Panc1 (cell line): Measurements from ENCODE around the gene LAMB3.

Experiments
- POLR2AphosphoS5 ChIP-seq: IDR thresholded peaks from 2 replicates; pipeline ENCODE4 v1.6.1; 2012; ENCODE audit warnings: mild to moderate bottlenecking, low read depth, low read length, moderate library complexity
- SIN3A ChIP-seq: IDR thresholded peaks from 2 replicates; pipeline ENCODE4 v1.6.1; 2012; ENCODE audit warnings: low read depth, mild to moderate bottlenecking, low read length, moderate library complexity, borderline replicate concordance; ENCODE audit not compliant: insufficient read depth
- TCF7L2 ChIP-seq: IDR thresholded peaks from 2 replicates; pipeline ENCODE4 v1.6.1; 2011; ENCODE audit warnings: mild to moderate bottlenecking, low read depth, low read length, inconsistent platforms
- TF ChIP-seq, protein P1 (sequence below): fragments of 450-650 bp; IDR thresholded peaks from 2 replicates; pipeline ENCODE4 v1.5.1; 2017; ENCODE audit warnings: mild to moderate bottlenecking
- TF ChIP-seq, protein P2 (sequence below), 2 experiments: IDR thresholded peaks; 2 replicates each; pipeline ENCODE4 v1.6.1; 2011 to 2012; ENCODE audit warnings: low read depth in 2 of 2, control low read depth in 1 of 2, low read length in 1 of 2, mild to moderate bottlenecking in 1 of 2, moderate library complexity in 1 of 2; ENCODE audit not compliant: insufficient read depth in 1 of 2

GRCh38 chr1:209593747-209594146 lies 58.5 kb downstream of the LAMB3 start:
- TF ChIP-seq POLR2AphosphoS5 (no peak), SIN3A (no peak), TCF7L2 (no peak)
- TF ChIP-seq, protein P1, sequence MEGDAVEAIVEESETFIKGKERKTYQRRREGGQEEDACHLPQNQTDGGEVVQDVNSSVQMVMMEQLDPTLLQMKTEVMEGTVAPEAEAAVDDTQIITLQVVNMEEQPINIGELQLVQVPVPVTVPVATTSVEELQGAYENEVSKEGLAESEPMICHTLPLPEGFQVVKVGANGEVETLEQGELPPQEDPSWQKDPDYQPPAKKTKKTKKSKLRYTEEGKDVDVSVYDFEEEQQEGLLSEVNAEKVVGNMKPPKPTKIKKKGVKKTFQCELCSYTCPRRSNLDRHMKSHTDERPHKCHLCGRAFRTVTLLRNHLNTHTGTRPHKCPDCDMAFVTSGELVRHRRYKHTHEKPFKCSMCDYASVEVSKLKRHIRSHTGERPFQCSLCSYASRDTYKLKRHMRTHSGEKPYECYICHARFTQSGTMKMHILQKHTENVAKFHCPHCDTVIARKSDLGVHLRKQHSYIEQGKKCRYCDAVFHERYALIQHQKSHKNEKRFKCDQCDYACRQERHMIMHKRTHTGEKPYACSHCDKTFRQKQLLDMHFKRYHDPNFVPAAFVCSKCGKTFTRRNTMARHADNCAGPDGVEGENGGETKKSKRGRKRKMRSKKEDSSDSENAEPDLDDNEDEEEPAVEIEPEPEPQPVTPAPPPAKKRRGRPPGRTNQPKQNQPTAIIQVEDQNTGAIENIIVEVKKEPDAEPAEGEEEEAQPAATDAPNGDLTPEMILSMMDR = no peak
- TF ChIP-seq, protein P2, sequence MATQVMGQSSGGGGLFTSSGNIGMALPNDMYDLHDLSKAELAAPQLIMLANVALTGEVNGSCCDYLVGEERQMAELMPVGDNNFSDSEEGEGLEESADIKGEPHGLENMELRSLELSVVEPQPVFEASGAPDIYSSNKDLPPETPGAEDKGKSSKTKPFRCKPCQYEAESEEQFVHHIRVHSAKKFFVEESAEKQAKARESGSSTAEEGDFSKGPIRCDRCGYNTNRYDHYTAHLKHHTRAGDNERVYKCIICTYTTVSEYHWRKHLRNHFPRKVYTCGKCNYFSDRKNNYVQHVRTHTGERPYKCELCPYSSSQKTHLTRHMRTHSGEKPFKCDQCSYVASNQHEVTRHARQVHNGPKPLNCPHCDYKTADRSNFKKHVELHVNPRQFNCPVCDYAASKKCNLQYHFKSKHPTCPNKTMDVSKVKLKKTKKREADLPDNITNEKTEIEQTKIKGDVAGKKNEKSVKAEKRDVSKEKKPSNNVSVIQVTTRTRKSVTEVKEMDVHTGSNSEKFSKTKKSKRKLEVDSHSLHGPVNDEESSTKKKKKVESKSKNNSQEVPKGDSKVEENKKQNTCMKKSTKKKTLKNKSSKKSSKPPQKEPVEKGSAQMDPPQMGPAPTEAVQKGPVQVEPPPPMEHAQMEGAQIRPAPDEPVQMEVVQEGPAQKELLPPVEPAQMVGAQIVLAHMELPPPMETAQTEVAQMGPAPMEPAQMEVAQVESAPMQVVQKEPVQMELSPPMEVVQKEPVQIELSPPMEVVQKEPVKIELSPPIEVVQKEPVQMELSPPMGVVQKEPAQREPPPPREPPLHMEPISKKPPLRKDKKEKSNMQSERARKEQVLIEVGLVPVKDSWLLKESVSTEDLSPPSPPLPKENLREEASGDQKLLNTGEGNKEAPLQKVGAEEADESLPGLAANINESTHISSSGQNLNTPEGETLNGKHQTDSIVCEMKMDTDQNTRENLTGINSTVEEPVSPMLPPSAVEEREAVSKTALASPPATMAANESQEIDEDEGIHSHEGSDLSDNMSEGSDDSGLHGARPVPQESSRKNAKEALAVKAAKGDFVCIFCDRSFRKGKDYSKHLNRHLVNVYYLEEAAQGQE (IDR thresholded peaks at IDR 0.05; ENCODE audit: insufficient read depth in 1 of 2, low read depth in 2 of 2, low read length in 1 of 2) = no peak
